ENCODE measurements around the gene AGAP5.
"Not testable (repeated sequence)": the region's sequence is repeated elsewhere in the genome, so short reads cannot be mapped to it uniquely, and the experiment has no call there.

AGAP5 gene

DNA sequence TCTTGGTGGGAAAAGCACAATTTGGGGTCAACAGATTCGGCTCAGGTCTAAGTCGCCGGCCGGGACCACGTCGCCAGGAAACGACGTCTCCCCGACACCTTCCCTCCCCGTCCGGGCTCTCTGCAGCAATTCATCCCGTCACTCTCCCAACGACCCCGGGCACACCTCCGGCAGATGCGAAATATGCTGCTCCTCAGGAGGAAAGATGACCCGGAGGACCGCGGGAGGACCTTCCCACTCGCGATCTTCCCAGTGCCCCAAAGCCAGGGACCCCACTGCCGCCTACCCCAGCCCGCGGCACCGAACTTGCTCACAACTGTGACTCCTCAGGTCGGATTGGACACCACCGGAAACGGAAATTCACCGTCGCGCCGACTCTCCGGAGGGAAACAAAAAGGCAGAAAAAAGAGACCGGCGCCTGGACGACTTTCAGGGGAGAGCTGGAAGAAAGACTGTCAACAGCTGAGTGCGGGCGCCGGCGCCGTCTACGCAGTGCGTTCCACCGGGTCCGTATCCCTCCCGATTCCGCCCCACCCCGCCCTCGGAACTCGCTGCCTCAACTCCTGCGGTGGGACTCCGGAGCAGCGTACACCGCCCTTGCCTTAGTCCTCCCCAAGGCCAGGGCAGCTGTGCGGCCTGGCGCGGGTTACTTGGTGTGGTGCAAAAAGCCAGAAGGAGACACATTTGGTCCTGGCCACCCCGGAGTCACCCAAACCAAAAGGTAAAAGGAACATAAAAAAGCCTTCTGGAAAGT lies 32.4 kb upstream of the AGAP5 start:
- no CpG with 5 or more reads among the region's 58 CpGs for WGBS, 2 donors (ENCODE audit: extremely low coverage in 2 of 2, insufficient read length in 2 of 2, insufficient replicate concordance in 1 of 2)

DNA sequence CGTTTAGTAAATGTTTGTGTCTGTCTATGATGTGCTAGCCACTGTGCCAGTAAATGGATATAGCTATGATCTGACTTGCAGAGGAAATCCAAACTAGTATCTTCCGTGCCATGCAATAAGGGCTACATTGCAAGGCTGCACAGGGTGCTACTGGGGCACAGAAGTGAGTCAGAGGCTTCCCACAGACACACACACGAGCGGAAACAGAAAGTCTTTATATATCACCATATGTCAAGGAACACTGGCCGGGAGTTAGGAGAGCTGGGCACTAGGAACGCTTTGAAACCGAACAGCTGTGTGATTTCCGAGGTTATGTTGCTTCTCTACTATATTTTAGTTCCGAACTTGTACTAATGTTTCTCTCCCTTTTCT lies 31.9 kb upstream of the AGAP5 start:
- peaks cover 17% of the 10 kb centered on the region for H3K79me1 ChIP-seq (ENCODE audit: low read depth, low read length)
- not testable (repeated sequence) for H3K27ac ChIP-seq (replicated peaks; ENCODE audit: low read length); H2BK120ac ChIP-seq (ENCODE audit: low read depth, low read length); H3K14ac ChIP-seq (ENCODE audit: low read length); H3K18ac ChIP-seq (ENCODE audit: low read length); H2BK15ac ChIP-seq (ENCODE audit: low read length); H3K9me3 ChIP-seq (replicated peaks in 1 of 2; ENCODE audit: control insufficient read depth in 2 of 2, insufficient read depth in 1 of 2, low read depth in 1 of 2, low read length in 2 of 2); H4K91ac ChIP-seq (ENCODE audit: low read depth, low read length, poor library complexity); H2AK5ac ChIP-seq (ENCODE audit: low read depth, low read length); H3K9ac ChIP-seq (ENCODE audit: low read depth, low read length, poor library complexity); H2BK12ac ChIP-seq (ENCODE audit: low read length); H4K8ac ChIP-seq (ENCODE audit: low read depth, low read length); H3K4ac ChIP-seq (ENCODE audit: low read length); DNase-seq (ENCODE audit: low spot score); H3K23ac ChIP-seq (ENCODE audit: low read depth, low read length, poor library complexity); H3K4me1 ChIP-seq (ENCODE audit: control insufficient read depth in 2 of 2, insufficient read depth in 1 of 2, low read depth in 1 of 2, low read length in 2 of 2); H3K27me3 ChIP-seq (ENCODE audit: control insufficient read depth in 3 of 3, insufficient read depth in 3 of 3, low read depth in 1 of 3, low read length in 3 of 3); H2BK5ac ChIP-seq (ENCODE audit: low read length)
- peak overlapping the region; percentile 76 to 92 for H3K4me3 ChIP-seq (ENCODE audit: low read length in 2 of 2)
- H2AFZ ChIP-seq (ENCODE audit: low read length): peak overlapping the region; percentile 93
- H3K36me3 ChIP-seq (replicated peaks in 1 of 2; ENCODE audit: control insufficient read depth in 2 of 2, insufficient read depth in 2 of 2, low read length in 2 of 2): peaks cover 13 to 54% of the 10 kb centered on the region in 2 donors
- no CpG with 5 or more reads among the region's 9 CpGs for WGBS, 2 donors (ENCODE audit: extremely low coverage in 2 of 2, insufficient read length in 2 of 2, insufficient replicate concordance in 1 of 2)
- H3K4me2 ChIP-seq (ENCODE audit: insufficient read depth, low read length, poor library complexity, severe bottlenecking): peak overlapping the region; percentile 58

More for the DNA sequence above, 32.4 kb upstream of the AGAP5 start:
- no peak overlapping the region for H2BK15ac ChIP-seq (ENCODE audit: low read length)
- peak overlapping the region; percentile 58 for H3K4me2 ChIP-seq (ENCODE audit: insufficient read depth, low read length, poor library complexity, severe bottlenecking)
- H3K18ac ChIP-seq (ENCODE audit: low read length): peak overlapping the region; percentile 91
- DNase-seq (ENCODE audit: low spot score): peak; percentile 89
- H3K27ac ChIP-seq (replicated peaks; ENCODE audit: low read length): peak overlapping the region; percentile 64
- peak overlapping the region; percentile 98 for H3K14ac ChIP-seq (ENCODE audit: low read length)
- H2BK12ac ChIP-seq (ENCODE audit: low read length): no peak overlapping the region
- H2AFZ ChIP-seq (ENCODE audit: low read length): peak overlapping the region; percentile 93
- peaks cover 19% of the 10 kb centered on the region for H3K79me1 ChIP-seq (ENCODE audit: low read depth, low read length)
- H4K8ac ChIP-seq (ENCODE audit: low read depth, low read length): no peak overlapping the region
- no peaks in the 10 kb centered on the region for H3K9me3 ChIP-seq (replicated peaks in 1 of 2; ENCODE audit: control insufficient read depth in 2 of 2, insufficient read depth in 1 of 2, low read depth in 1 of 2, low read length in 2 of 2)
- peaks cover 13 to 52% of the 10 kb centered on the region in 2 donors for H3K36me3 ChIP-seq (replicated peaks in 1 of 2; ENCODE audit: control insufficient read depth in 2 of 2, insufficient read depth in 2 of 2, low read length in 2 of 2)
- H4K91ac ChIP-seq (ENCODE audit: low read depth, low read length, poor library complexity): no peak overlapping the region
- peak overlapping the region; percentile 94 for H3K9ac ChIP-seq (ENCODE audit: low read depth, low read length, poor library complexity)
- H3K4me1 ChIP-seq (ENCODE audit: control insufficient read depth in 2 of 2, insufficient read depth in 1 of 2, low read depth in 1 of 2, low read length in 2 of 2): no peaks in the 10 kb centered on the region
- no peaks in the 10 kb centered on the region for H3K27me3 ChIP-seq (ENCODE audit: control insufficient read depth in 3 of 3, insufficient read depth in 3 of 3, low read depth in 1 of 3, low read length in 3 of 3)
- no peak overlapping the region for H2BK120ac ChIP-seq (ENCODE audit: low read depth, low read length)
- H2AK5ac ChIP-seq (ENCODE audit: low read depth, low read length): no peak overlapping the region
- H3K4ac ChIP-seq (ENCODE audit: low read length): no peak overlapping the region
- H2BK5ac ChIP-seq (ENCODE audit: low read length): peak overlapping the region; percentile 82
- peak overlapping the region; percentile 76 to 92 for H3K4me3 ChIP-seq (ENCODE audit: low read length in 2 of 2)
- peak overlapping the region; percentile 93 for H3K23ac ChIP-seq (ENCODE audit: low read depth, low read length, poor library complexity)

DNA sequence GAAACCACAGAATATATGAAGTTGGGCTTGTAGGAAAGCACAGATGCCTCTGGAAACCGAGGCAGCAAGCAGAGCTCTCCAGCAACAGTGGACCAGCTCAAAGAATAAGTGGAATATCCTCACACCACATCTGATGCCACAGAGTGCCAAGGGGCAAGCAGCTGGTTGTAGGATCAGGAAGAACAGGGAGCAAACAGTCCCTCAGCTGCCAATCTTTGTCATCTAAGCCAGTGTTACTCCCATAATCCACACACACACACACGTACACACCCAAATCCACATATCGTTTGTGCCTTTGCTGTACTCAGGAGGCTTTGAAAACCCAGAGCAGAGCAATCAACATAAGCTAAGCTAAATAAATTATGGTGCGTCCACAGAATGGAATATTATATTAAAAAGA lies 25.6 kb upstream of the AGAP5 start:
- no CpG with 5 or more reads among the region's 4 CpGs for WGBS, 2 donors (ENCODE audit: extremely low coverage in 2 of 2, insufficient read length in 2 of 2, insufficient replicate concordance in 1 of 2)
- H3K4ac ChIP-seq (ENCODE audit: low read length): no peak overlapping the region
- H3K4me3 ChIP-seq (ENCODE audit: low read length in 2 of 2): no peak overlapping the region
- no peak overlapping the region for H2BK120ac ChIP-seq (ENCODE audit: low read depth, low read length)
- no peak overlapping the region for H3K18ac ChIP-seq (ENCODE audit: low read length)
- H3K36me3 ChIP-seq (replicated peaks in 1 of 2; ENCODE audit: control insufficient read depth in 2 of 2, insufficient read depth in 2 of 2, low read length in 2 of 2): peaks cover 13 to 97% of the 10 kb centered on the region in 2 donors
- peaks cover 1% of the 10 kb centered on the region for H3K79me1 ChIP-seq (ENCODE audit: low read depth, low read length)
- no peak overlapping the region for H2AK5ac ChIP-seq (ENCODE audit: low read depth, low read length)
- no peak overlapping the region for H3K27ac ChIP-seq (replicated peaks; ENCODE audit: low read length)
- no peak overlapping the region for H3K14ac ChIP-seq (ENCODE audit: low read length)
- no peak overlapping the region for H4K91ac ChIP-seq (ENCODE audit: low read depth, low read length, poor library complexity)
- H3K23ac ChIP-seq (ENCODE audit: low read depth, low read length, poor library complexity): no peak overlapping the region
- H3K27me3 ChIP-seq (ENCODE audit: control insufficient read depth in 3 of 3, insufficient read depth in 3 of 3, low read depth in 1 of 3, low read length in 3 of 3): no peaks in the 10 kb centered on the region
- no peak for DNase-seq (ENCODE audit: low spot score)
- no peak overlapping the region for H2BK5ac ChIP-seq (ENCODE audit: low read length)
- H3K4me1 ChIP-seq (ENCODE audit: control insufficient read depth in 2 of 2, insufficient read depth in 1 of 2, low read depth in 1 of 2, low read length in 2 of 2): no peaks in the 10 kb centered on the region
- H2AFZ ChIP-seq (ENCODE audit: low read length): no peak overlapping the region
- no peak overlapping the region for H2BK15ac ChIP-seq (ENCODE audit: low read length)
- H3K9ac ChIP-seq (ENCODE audit: low read depth, low read length, poor library complexity): no peak overlapping the region
- H3K9me3 ChIP-seq (replicated peaks in 1 of 2; ENCODE audit: control insufficient read depth in 2 of 2, insufficient read depth in 1 of 2, low read depth in 1 of 2, low read length in 2 of 2): no peaks in the 10 kb centered on the region
- no peak overlapping the region for H4K8ac ChIP-seq (ENCODE audit: low read depth, low read length)
- no peak overlapping the region for H3K4me2 ChIP-seq (ENCODE audit: insufficient read depth, low read length, poor library complexity, severe bottlenecking)
- no peak overlapping the region for H2BK12ac ChIP-seq (ENCODE audit: low read length)

DNA sequence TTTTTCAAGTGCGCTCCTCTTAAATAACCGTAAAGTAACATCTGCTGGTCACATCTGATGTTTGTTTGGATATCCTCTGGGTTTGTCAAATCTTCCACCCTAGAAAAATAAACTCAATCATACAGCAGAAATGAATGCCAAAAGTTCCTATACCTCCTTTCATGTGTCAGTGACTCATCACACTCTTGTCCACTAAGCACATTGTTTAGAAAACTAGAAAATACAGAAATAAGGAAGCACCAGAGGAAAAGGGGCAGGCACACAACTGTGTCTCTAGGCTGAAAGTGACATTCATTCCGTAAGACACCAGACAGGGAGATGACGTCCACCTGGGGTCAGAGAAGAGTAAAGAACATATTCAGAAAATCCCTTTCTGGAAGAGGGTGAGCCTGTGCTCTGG lies 22.7 kb upstream of the AGAP5 start:
- not testable (repeated sequence) for H4K91ac ChIP-seq (ENCODE audit: low read depth, low read length, poor library complexity); H3K9ac ChIP-seq (ENCODE audit: low read depth, low read length, poor library complexity); H3K79me1 ChIP-seq (ENCODE audit: low read depth, low read length); H4K8ac ChIP-seq (ENCODE audit: low read depth, low read length); H2AK5ac ChIP-seq (ENCODE audit: low read depth, low read length); H3K9me3 ChIP-seq (replicated peaks in 1 of 2; ENCODE audit: control insufficient read depth in 2 of 2, insufficient read depth in 1 of 2, low read depth in 1 of 2, low read length in 2 of 2); H3K4me2 ChIP-seq (ENCODE audit: insufficient read depth, low read length, poor library complexity, severe bottlenecking); H2BK5ac ChIP-seq (ENCODE audit: low read length); H3K4me3 ChIP-seq (ENCODE audit: low read length in 2 of 2); H2AFZ ChIP-seq (ENCODE audit: low read length); H3K14ac ChIP-seq (ENCODE audit: low read length); H3K23ac ChIP-seq (ENCODE audit: low read depth, low read length, poor library complexity); H3K4me1 ChIP-seq (ENCODE audit: control insufficient read depth in 2 of 2, insufficient read depth in 1 of 2, low read depth in 1 of 2, low read length in 2 of 2); H3K18ac ChIP-seq (ENCODE audit: low read length); DNase-seq (ENCODE audit: low spot score); H2BK120ac ChIP-seq (ENCODE audit: low read depth, low read length); H2BK12ac ChIP-seq (ENCODE audit: low read length); H3K27ac ChIP-seq (replicated peaks; ENCODE audit: low read length); H2BK15ac ChIP-seq (ENCODE audit: low read length); H3K27me3 ChIP-seq (ENCODE audit: control insufficient read depth in 3 of 3, insufficient read depth in 3 of 3, low read depth in 1 of 3, low read length in 3 of 3); H3K4ac ChIP-seq (ENCODE audit: low read length)
- WGBS, 2 donors (ENCODE audit: extremely low coverage in 2 of 2, insufficient read length in 2 of 2, insufficient replicate concordance in 1 of 2): no CpG with 5 or more reads among the region's 4 CpGs
- H3K36me3 ChIP-seq (replicated peaks in 1 of 2; ENCODE audit: control insufficient read depth in 2 of 2, insufficient read depth in 2 of 2, low read length in 2 of 2): peaks cover 12 to 97% of the 10 kb centered on the region in 2 donors

Measured in neuronal stem cell (in vitro differentiated cells).